A549 (cell line): ENCODE results near the gene MVK.

Experiments used
- CHD2 ChIP-seq: fragments of 150-350 bp; IDR thresholded peaks from 2 replicates; pipeline ENCODE4 v1.6.1; 2014; ENCODE audit warnings: low read length; ENCODE audit not compliant: partially characterized antibody
- ESRRA ChIP-seq: fragments of 150-350 bp; IDR thresholded peaks from 2 replicates; pipeline ENCODE4 v1.6.1; 2014; ENCODE audit warnings: mild to moderate bottlenecking, low read length, borderline replicate concordance
- JUNB ChIP-seq: fragments of >200 bp; sonication (Bioruptor Twin); formaldehyde crosslinking; IDR thresholded peaks from 2 replicates; pipeline ENCODE4 v1.6.1; 2016
- PHF8 ChIP-seq: fragments of 200-600 bp; sonication (generic); IDR thresholded peaks from 2 replicates; pipeline ENCODE4 v1.6.1; 2016; ENCODE audit warnings: low read depth, mild to moderate bottlenecking, antibody characterized with exemption, moderate library complexity, borderline replicate concordance
- RFX5 ChIP-seq: fragments of 450-650 bp; IDR thresholded peaks from 2 replicates; pipeline ENCODE4 v1.7.1; 2014; ENCODE audit warnings: antibody characterized with exemption, mild to moderate bottlenecking, moderate library complexity
- TF ChIP-seq, protein P1 (sequence below): fragments of >200 bp; sonication (Bioruptor Twin); formaldehyde crosslinking; IDR thresholded peaks from 3 replicates; pipeline ENCODE4 v1.5.1; 2016

DNA sequence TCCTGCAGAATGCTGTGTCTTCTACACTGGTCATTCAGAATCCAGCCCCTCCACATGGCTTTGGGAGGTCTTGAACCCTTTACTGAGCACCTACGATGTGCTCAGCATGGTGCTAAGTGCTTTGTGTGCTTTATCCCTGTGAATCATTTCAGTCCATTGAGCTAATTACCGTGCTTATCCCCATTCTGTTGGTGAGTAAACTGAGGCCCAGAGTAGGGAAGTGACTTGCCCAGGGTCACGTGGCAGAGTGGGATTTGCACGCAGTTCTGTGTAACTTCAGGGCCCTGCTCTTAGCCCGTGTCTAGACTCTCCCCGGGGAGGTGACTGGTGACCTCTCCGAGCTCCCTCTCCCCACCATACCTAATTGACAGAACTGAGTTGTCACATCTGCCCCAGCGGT is 27.4 kb downstream of the MVK start:
- TF ChIP-seq, protein P1, sequence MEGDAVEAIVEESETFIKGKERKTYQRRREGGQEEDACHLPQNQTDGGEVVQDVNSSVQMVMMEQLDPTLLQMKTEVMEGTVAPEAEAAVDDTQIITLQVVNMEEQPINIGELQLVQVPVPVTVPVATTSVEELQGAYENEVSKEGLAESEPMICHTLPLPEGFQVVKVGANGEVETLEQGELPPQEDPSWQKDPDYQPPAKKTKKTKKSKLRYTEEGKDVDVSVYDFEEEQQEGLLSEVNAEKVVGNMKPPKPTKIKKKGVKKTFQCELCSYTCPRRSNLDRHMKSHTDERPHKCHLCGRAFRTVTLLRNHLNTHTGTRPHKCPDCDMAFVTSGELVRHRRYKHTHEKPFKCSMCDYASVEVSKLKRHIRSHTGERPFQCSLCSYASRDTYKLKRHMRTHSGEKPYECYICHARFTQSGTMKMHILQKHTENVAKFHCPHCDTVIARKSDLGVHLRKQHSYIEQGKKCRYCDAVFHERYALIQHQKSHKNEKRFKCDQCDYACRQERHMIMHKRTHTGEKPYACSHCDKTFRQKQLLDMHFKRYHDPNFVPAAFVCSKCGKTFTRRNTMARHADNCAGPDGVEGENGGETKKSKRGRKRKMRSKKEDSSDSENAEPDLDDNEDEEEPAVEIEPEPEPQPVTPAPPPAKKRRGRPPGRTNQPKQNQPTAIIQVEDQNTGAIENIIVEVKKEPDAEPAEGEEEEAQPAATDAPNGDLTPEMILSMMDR: no peak
- no peak for TF ChIP-seq ESRRA
- TF ChIP-seq PHF8: no peak
- no peak for TF ChIP-seq RFX5
- no peak for TF ChIP-seq CHD2
- no peak for TF ChIP-seq JUNB
